Neutrophil (primary cell): ENCODE data around the gene TRAF6.
A peak's percentile ranks its signal among the peaks of the same experiment; 100 is the strongest.
"Not testable (repeated sequence)": the region's sequence is repeated elsewhere in the genome, so short reads cannot be mapped to it uniquely, and the experiment has no call there.

Experiments used
- H3K27ac ChIP-seq: fragments of 200-600 bp; sonication (generic); 2 replicates; pipeline ENCODE4 v1.5.1; 2016; ENCODE audit warnings: mild to moderate bottlenecking, moderate library complexity
- H3K27me3 ChIP-seq: fragments of 200-600 bp; sonication (generic); 2 replicates; pipeline ENCODE4 v1.6.0; 2016; ENCODE audit warnings: mild to moderate bottlenecking
- H3K36me3 ChIP-seq: fragments of 200-600 bp; sonication (generic); 2 replicates; pipeline ENCODE4 v1.5.1; 2017
- H3K4me1 ChIP-seq, 2 experiments: fragments of 200-600 bp in 1 of 2; sonication (generic) in 1 of 2; 1 replicate in 1 of 2; 2 replicates in 1 of 2; pipeline versions ENCODE4 v1.5.1 to v1.6.1; 2013 to 2016; ENCODE audit warnings: low read depth in 1 of 2, low read length in 1 of 2, mild to moderate bottlenecking in 1 of 2, moderate library complexity in 1 of 2; ENCODE audit not compliant: control insufficient read depth in 1 of 2, insufficient read depth in 1 of 2
- H3K4me3 ChIP-seq, 2 experiments: fragments of 200-600 bp in 1 of 2; sonication (generic) in 1 of 2; 1 replicate in 1 of 2; 2 replicates in 1 of 2; pipeline ENCODE4 v1.5.1; 2013 to 2016; ENCODE audit warnings: low read depth in 1 of 2, low read length in 1 of 2, mild to moderate bottlenecking in 1 of 2, moderate library complexity in 1 of 2
- H3K9me3 ChIP-seq: fragments of 200-600 bp; sonication (generic); 2 replicates; pipeline ENCODE4 v1.5.1; 2016
- TF ChIP-seq, protein P1 (sequence below): fragments of 200-600 bp; sonication (generic); IDR thresholded peaks from 2 replicates; pipeline ENCODE4 v1.5.1; 2016; ENCODE audit warnings: antibody characterized with exemption

The TRAF6 gene

GRCh38 chr11:36509694-36510593, at the start of gene TRAF6:
TRAF6 (minus strand) TSS chr11:36510272; CDS start chr11:36501515, 8,757 bp downstream.
- Histone ChIP-seq H3K27ac (peak within 1 kb of the TSS; percentile 89), H3K4me1 (peaks cover 22 to 26% of the 10 kb centered on the region in 2 experiments), H3K9me3 (no peaks in the 10 kb centered on the region), H3K27me3 (no peaks in the 10 kb centered on the region), H3K4me3 (peak within 1 kb of the TSS; percentile 92 to 96), H3K36me3 (peaks cover 7% of the 10 kb centered on the region)
- TF ChIP-seq, protein P1, sequence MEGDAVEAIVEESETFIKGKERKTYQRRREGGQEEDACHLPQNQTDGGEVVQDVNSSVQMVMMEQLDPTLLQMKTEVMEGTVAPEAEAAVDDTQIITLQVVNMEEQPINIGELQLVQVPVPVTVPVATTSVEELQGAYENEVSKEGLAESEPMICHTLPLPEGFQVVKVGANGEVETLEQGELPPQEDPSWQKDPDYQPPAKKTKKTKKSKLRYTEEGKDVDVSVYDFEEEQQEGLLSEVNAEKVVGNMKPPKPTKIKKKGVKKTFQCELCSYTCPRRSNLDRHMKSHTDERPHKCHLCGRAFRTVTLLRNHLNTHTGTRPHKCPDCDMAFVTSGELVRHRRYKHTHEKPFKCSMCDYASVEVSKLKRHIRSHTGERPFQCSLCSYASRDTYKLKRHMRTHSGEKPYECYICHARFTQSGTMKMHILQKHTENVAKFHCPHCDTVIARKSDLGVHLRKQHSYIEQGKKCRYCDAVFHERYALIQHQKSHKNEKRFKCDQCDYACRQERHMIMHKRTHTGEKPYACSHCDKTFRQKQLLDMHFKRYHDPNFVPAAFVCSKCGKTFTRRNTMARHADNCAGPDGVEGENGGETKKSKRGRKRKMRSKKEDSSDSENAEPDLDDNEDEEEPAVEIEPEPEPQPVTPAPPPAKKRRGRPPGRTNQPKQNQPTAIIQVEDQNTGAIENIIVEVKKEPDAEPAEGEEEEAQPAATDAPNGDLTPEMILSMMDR = peak; percentile 88

- H3K4me3 ChIP-seq = no peak overlapping the region
- no peaks in the 10 kb centered on the region for H3K4me1 ChIP-seq
- H3K27ac ChIP-seq = no peak overlapping the region
- H3K9me3 ChIP-seq = no peaks in the 10 kb centered on the region
- H3K36me3 ChIP-seq = no peaks in the 10 kb centered on the region
- TF ChIP-seq, protein P1 = no peak
- no peaks in the 10 kb centered on the region for H3K27me3 ChIP-seq
Measured at GRCh38 chr11:36558571-36559413, 48.7 kb upstream of the TRAF6 start.

DNA sequence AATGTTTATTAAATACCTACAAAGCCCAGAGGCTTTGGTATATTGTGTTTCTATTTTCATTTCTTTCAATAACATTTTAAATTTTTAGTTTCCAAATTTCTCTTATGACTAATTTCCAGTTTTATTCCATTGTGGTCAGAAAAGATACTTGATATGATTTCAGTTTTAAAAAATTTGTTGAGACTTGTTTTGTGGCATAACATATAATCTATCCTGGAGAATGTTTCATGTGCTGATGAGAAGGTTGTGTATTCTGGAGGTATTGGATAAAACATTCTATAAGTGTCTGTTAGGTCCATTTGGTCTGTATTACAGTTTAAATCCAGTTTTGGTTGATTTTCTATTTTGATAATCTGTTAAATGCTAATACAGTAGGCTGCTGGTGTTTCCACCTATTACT, 47.9 kb upstream of the TRAF6 start:
- no peaks in the 10 kb centered on the region for H3K4me1 ChIP-seq
- TF ChIP-seq, protein P1 = no peak
- H3K27ac ChIP-seq = no peak overlapping the region
- no peaks in the 10 kb centered on the region for H3K27me3 ChIP-seq
- no peaks in the 10 kb centered on the region for H3K9me3 ChIP-seq
- H3K4me3 ChIP-seq = no peak overlapping the region
- H3K36me3 ChIP-seq = no peaks in the 10 kb centered on the region

DNA sequence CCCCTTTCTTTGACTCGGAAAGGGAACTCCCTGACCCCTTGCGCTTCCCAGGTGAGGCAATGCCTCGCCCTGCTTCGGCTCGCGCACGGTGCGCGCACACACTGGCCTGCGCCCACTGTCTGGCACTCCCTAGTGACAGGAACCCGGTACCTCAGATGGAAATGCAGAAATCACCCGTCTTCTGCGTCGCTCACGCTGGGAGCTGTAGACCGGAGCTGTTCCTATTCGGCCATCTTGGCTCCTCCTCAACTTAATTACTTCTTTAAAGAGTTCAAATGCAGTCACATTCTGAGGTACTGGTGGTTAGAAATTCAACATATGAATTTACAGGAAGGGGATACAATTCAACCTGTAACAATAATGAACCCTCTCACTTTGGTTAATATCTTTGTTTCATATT, 47.3 kb upstream of the TRAF6 start:
- H3K36me3 ChIP-seq, H3K27ac ChIP-seq, H3K4me1 ChIP-seq, H3K27me3 ChIP-seq, H3K4me3 ChIP-seq, H3K9me3 ChIP-seq: not testable (repeated sequence)

- Histone ChIP-seq H3K4me3 (no peak overlapping the region), H3K9me3 (no peaks in the 10 kb centered on the region), H3K4me1 (no peaks in the 10 kb centered on the region), H3K27me3 (no peaks in the 10 kb centered on the region), H3K27ac (no peak overlapping the region), H3K36me3 (no peaks in the 10 kb centered on the region)
- TF ChIP-seq, protein P1 = no peak
Measured at GRCh38 chr11:36550385-36551115, 40.5 kb upstream of the TRAF6 start.
